ENCODE measurements around the gene SRD5A1.

Gene SRD5A1

GRCh38 chr5:6686915-6687409 is 53.7 kb downstream of the SRD5A1 start:
- no peak for DNase-seq

DNA sequence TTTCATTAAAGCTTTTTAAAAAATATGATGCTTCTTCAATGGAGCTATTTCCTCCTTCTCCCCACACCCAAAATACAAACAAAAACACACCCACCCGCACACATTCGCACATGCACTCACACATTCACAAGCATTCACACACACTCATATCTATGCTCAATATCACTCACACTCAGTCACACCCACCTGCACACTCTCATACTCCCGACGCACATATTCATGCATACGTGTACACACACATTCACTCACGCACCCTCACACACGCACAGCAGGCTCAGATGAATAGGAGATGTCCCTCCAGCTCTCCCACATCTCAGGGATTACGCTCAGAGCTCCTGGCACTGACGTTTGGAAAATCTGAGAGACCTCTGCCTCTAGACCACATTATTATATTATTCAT is 54.3 kb downstream of the SRD5A1 start:
- no peak for DNase-seq

DNA sequence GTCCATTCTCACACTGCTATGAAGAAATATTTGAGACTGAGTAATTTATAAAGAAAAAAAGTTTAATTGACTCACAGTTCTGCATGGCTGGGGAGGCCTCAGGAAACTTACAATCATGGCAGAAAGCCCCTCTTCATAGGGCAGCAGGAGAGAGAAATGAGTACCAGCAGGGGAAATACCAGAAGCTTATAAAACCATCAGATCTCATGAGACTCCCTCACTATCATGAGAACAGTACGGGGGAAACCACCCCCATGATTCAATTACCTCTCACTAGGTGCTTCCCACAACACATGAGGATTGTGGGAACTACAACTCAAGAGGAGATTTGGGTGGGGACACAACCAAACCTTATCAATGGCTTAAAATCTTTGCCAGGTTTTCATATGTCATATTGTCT is 59.7 kb downstream of the SRD5A1 start:
- no peak for DNase-seq

GRCh38 chr5:6698696-6699095 is 65.5 kb downstream of the SRD5A1 start:
- no peak for DNase-seq

GRCh38 chr5:6699357-6699756 is 66.1 kb downstream of the SRD5A1 start:
- DNase-seq: no peak

DNA sequence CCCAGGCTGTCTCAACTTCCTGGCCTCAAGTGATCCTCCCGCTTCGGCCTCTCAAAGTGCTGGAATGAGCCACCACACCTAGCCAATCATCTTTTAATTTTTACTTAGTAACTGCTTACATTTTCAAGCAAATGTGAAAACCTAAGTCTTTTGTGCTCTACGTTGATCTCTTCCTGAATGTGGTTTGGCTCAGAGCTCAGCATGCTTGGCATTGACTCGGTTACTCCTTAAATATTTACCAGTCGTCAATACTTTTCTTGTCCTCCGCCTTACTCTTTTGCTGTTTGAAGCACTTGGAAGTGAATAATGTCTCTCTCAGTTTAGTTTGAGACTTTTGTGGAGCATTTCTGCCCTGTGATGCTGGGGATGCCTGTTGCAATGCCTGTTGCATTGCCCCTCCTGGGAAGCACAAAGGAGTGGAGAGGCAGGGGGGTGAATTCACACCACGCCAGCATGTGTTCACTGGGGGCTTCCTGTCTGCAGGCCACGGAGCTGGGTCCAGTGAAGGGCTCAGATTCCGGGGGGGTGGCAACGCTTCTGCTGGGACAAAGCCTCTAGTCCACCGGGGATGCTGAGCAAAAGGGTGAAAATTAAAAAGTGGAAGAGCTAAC is 66.9 kb downstream of the SRD5A1 start:
- DNase-seq: no peak

GRCh38 chr5:6700685-6701355 is 67.6 kb downstream of the SRD5A1 start:
- no peak for DNase-seq

GRCh38 chr5:6701491-6701890 is 68.3 kb downstream of the SRD5A1 start:
- DNase-seq: no peak

GRCh38 chr5:6702633-6703032 is 69.4 kb downstream of the SRD5A1 start:
- DNase-seq: no peak

GRCh38 chr5:6703806-6704205 is 70.6 kb downstream of the SRD5A1 start:
- DNase-seq: no peak

DNA sequence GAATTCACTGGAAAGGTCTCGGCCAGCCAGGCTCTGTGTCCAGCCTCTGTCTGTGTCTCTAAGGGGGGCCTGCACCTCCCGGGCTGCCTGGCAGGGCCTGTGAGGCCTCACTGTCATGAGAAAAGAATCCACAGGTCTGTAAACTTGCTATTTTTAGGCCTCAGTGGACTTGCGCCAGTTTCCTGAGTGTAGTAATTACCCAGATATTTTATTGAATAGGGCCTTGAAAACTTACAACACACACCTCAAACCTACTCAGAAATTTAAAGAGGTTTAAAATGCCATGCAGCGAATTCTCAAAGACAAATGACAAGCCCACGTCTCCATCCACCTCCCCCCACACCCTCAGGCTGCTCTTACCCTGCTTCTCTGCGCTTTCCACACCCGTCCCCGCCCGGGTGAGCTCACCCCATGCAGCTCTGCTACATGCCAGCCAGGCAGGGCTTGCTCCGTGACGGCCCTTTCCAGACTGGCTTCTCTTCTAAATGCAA is 71.2 kb downstream of the SRD5A1 start:
- no peak for DNase-seq

DNA sequence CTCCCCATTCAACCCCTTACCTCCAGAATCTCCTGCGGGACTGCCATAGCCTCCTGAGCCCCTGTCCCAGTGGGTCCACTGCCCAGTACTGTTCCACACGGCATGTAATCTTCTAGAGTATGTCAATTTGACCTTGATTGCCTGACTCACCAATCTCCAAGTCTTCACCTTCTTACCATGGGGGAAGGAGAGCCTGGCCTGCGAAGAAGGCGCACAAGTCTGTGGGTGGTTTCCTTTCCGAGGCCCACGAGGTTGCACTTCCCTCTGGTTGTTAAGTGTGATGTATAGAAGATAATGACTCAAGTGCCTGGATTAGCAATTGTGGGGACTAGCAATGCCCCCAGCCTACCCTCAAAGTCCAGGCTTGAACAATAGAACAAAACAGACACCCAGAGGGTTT is 71.8 kb downstream of the SRD5A1 start:
- no peak for DNase-seq

DNA sequence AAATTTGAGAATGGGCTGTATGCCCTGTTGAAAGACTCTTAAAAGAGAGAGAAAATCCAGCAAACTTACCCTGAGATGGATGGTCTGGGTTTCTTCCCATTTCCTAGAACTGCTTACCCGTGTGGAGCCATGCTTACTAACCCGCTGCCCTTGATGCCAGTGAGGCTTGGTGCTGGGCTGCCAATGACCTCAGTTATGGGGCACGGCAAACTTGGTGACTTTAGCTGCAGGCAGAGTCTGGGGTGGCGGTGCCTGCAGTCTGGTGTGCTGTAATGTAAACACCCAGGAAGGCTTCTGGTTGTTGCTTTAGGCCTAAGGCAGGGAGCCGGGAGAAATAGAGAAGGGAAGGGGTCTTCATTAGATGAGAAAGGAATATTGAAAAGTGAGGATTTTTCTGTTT is 72.7 kb downstream of the SRD5A1 start:
- no peak for DNase-seq

DNA sequence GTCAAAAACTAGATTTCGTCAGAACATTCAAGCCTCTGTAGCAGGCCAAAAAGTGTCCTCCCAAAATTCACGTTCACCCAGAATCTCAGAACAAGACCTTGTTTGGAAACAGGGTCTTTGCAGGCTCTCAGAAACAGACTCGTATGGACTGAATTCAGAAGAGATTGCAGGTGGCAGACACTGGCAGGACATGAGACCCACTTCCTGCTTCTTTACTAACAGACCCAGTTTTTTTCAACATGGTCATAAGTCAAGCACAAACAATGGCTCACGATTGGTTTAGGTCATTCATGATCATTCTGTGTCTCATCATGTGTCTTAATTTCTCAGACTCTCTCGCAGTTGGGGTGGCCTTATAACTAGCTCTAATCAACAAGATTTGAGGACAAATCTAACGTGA is 74.6 kb downstream of the SRD5A1 start:
- DNase-seq: no peak

- no peak for DNase-seq
These were observed 75.6 kb downstream of the SRD5A1 start for GRCh38 chr5:6708814-6709213.

DNA sequence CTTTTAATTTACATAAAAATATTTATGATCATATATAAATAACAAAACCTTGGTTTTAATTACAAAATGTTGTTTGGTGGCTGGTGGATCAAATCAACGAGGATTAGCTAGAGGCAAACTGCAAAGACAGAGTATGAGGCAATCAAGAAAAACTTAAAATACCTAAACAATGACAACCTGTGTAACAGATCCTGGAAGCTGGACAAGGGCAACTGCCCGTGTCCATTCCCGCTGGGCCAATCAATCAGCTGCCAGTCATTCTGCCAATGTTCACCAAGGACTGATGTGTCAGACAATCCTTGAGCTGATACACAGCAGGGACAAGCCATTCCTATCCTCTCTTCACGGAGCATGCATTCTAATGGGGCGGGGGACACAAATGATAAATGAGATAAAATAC is 76.8 kb downstream of the SRD5A1 start:
- no peak for DNase-seq

DNA sequence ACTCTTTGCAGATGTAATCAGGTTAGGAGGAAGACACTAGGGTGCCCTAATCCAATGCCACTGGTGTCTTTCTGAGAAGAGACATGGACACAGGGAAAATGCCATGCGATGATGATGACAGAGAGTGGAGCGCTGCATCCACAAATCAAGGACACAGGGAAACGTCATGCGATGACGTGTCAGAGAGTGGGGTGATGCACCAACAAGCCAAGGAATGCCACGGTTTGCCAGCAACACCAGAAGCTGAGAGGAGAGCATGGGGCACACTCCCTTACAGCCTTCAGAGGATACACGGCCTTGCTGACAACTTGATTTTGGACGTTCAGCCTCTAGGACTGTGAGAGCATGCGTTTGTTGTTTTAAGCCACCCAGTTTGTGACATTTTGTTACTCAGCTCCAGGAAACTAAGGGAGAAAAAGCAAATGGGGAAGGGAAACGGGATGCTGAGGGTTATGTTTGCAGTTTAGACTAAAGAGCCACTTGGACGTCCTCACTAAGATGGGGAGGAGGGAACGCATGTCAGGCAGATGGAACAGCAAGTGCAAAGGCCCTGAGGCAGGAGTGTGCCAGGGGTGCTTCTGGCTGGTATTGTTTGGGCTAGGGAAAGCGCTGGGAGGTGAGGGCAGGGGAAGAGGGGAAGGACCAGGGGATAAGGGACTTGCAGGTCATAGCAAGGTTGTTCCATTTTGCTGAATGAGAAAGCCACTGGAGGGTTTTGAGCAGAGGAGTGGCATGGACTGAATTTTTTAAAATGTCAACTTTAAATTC is 77.5 kb downstream of the SRD5A1 start:
- DNase-seq: no peak

DNA sequence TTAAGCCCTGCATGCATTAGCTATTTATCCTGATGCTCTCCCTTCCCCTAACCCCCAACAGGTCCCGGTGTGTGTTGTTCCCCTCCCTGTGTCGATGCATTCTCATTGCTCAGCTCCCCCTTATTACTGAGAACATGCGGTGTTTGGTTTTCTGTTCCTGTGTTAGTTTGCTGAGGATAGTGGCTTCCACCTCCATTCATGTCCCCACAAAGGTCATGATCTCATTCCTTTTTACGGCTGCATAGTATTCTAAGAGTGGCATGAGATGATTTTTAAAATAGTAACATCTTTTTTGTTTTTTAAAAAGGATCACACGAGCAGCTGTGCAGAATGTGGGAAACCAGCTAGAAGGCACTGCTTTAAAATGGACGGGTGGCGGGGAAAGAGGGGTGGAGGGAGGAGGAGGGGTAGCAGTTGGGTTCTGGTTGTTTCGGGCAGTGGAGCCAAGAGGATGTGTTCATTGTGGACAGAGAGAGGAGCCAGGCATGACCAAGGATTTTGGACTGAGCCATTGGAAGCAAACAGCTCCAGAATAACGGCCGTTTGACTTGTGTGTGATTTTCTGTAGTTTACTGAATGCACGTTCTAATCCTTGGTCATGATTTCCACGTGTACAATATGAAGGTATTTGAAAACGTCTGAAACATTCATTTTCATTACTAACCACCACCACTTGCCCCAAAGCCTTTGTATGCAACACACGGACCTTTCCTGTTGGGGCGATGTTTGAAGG is 78.3 kb downstream of the SRD5A1 start:
- DNase-seq: no peak

DNA sequence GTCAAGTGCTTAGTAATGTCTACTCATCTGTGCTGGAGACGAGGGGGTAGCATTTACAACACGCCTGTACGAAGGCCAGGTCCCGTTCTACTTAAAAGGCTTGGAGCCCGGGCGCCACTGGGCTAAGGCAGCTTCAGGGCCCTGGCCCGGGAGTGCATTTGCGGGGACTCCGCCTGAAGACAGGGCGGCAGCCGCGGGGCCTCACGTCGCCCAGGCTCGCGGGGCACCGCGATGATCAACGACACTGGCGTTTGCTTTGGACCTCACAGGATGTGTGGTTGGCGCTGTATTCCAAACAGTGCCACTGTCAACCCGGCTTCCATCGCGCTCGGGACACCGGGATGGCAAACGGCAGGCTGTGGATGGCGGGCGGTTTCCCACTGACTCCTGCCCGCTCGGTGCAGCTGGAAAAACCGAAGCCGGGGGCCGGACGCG is 78.9 kb downstream of the SRD5A1 start:
- DNase-seq: no peak

DNA sequence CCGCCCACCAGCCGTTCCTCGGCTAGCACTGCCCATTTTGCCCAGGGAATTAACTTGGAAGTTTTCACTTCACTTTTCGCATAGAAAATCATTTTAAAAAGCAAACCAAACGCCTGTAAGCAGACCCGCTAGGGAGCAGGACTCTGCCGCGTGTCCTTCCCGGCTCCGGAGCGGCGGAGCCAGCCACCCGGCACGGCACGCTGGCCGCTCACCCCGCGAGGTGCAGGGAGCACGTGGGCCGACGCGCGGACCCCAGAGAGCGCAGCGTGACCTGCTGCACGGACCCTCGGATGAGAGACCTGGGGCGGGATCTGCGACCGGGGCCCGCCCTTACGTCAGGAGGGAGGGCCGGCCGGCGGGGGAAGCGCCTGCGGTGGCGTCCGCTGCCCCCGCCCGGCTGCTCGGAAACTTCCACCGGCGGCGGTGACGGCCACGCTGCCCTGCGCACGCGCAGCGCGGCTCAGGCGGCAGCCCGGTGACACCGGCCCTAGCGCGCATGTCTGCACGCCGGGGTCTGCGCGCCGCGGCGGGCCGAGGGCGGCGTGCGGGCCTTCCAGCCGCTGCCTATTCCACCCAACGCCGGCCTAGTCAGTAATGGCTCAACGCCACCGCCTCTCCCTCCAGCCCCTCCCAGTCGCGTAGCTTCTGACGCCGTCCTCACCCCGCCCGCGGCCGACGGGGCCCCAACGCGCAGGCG is 79.5 kb downstream of the SRD5A1 start:
- DNase-seq: peak in 1 of 2 experiments; percentile 96

DNA sequence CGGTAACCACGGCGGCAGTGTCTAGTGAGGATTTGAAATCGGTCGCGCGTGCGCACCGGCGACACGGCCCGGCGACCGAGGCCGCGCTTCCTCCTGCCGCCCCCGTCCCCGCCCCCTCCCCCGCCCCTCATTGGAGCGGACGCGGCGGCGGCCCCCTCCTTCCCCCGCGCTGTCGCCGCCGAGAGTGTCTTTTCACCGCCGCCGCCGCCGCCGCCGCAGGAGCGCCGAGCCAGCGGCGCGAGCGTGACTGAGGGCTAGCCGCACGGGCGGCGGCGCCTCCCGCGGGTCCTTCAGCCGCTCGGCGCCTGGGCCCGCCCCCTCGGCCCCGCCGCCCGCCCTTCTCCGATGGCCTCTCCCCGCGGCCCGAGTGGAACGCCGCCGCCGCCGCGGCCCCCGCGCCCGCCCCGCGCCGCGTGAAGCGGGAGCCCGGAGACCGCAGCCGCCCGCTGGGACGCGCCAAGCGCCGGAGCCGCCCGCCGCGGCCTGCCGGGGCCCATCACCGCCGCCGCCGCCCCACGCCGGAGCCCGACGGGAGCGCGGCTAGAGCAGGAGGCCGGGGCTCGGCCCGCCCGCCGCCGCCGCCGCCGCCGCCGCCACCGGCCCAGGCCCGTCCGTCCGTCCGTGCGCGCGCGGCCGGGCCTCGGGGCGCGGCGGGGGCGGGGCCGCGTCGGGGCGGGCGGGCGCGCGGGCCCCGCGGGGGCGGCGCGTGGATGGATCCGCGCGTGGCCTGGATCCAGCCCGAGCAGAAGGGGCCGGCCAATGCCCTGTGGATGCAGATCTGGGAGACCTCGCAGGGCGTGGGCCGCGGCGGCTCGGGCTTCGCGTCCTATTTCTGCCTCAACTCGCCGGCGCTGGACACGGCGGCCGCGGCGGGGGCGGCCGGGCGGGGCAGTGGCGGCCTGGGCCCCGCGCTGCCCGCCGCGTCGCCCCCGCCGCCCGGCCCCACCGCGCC is 80.3 kb downstream of the SRD5A1 start, which contains the start of gene TENT4A:
TSS of gene TENT4A (plus strand) at position 159 of the 952 bp plus-strand sequence. CDS start at position 711, 552 bp downstream.
- peak in 1 of 2 experiments; percentile 93 for DNase-seq
